GM12878 (cell line): Measurements from ENCODE around the gene TGM5. TPM values are rescaled to one million over a fixed set of nuclear protein-coding genes. Genes with fewer than 3 reads are reported as not detected.

Source experiments
- ATAC-seq: fragments of 200-7000 bp; cut with Tn5 transposase; 3 replicates; pipeline ENCODE4 v1.9.1; 2020; ENCODE audit warnings: mild to moderate bottlenecking, moderate library complexity
- BruUV-seq: library from RNA; stranded (reverse); fragments of 400-500 nt; replicated peaks from 2 replicates; lab custom pipeline; 2021; lab: Mats Ljungman, UMichigan
- CTCF ChIA-PET: fragments of 300-600 bp; sonication (Branson Sonifier 250); formaldehyde crosslinking; extraction: SDS; loops from one replicate; lab custom pipeline; 2021; ENCODE audit warnings: inconsistent platforms; lab: Yijun Ruan, JAX
- POLR2A ChIA-PET: fragments of 350-600 bp; formaldehyde crosslinking; extraction: SDS; loops from one replicate; lab custom pipeline; 2021; ENCODE audit warnings: inconsistent platforms; lab: Charles Lee
- RAD21 ChIA-PET: fragments of 300-600 bp; sonication (Branson Sonifier 250); formaldehyde crosslinking; loops from one replicate; lab custom pipeline; 2023; ENCODE audit warnings: antibody characterized with exemption; ENCODE audit not compliant: unreplicated experiment; lab: Charles Lee
- SMC1A ChIA-PET: fragments of 300-600 bp; sonication (Branson Sonifier 250); formaldehyde crosslinking; loops from one replicate; lab custom pipeline; 2023; ENCODE audit not compliant: unreplicated experiment, uncharacterized antibody; lab: Charles Lee
- DNase-seq: peaks from one replicate; pipeline ENCODE4 v3.0.0-alpha.2; 2011; ENCODE audit warnings: low read depth, low spot score
- FAIRE-seq: peaks from 3 replicates; lab custom pipeline; 2011; peaks lifted over from hg19 to GRCh38; lab: Jason Lieb, UNC
- H2AFZ ChIP-seq: 2 replicates; pipeline ENCODE4 v1.6.0; 2011; ENCODE audit warnings: low read depth, low read length, control low read depth; ENCODE audit not compliant: control insufficient read depth
- H3K27ac ChIP-seq: 2 replicates; pipeline ENCODE4 v1.5.1; 2011; ENCODE audit warnings: control low read depth; ENCODE audit not compliant: control insufficient read depth, insufficient read depth
- H3K27me3 ChIP-seq, 2 experiments: replicated peaks in 1 of 2; 2 replicates each; pipeline versions ENCODE4 v1.6.0 to v1.6.1; 2011; ENCODE audit warnings: low read length in 1 of 2; ENCODE audit not compliant: control insufficient read depth in 2 of 2, insufficient read depth in 2 of 2
- H3K36me3 ChIP-seq, 2 experiments: 2 replicates each; pipeline ENCODE4 v1.5.1; 2011; ENCODE audit warnings: low read length in 1 of 2; ENCODE audit not compliant: control insufficient read depth in 2 of 2, insufficient read depth in 2 of 2
- H3K4me1 ChIP-seq: 2 replicates; pipeline ENCODE4 v1.6.1; 2011; ENCODE audit warnings: mild to moderate bottlenecking, low read length, moderate library complexity, mixed read lengths; ENCODE audit not compliant: control insufficient read depth, insufficient read depth
- H3K4me2 ChIP-seq: 2 replicates; pipeline ENCODE4 v1.6.0; 2011; ENCODE audit warnings: control low read depth; ENCODE audit not compliant: control insufficient read depth, insufficient read depth
- H3K4me3 ChIP-seq: fragments of 200-600 bp; sonication (generic); 2 replicates; pipeline ENCODE4 v1.5.1; 2016
- H3K79me2 ChIP-seq: 2 replicates; pipeline ENCODE4 v1.6.0; 2011; ENCODE audit warnings: low read length; ENCODE audit not compliant: control insufficient read depth, insufficient read depth
- H3K9ac ChIP-seq: 2 replicates; pipeline ENCODE4 v1.8.0; 2011; ENCODE audit warnings: low read length, control low read depth, mixed read lengths; ENCODE audit not compliant: control insufficient read depth, insufficient read depth
- H3K9me3 ChIP-seq: replicated peaks from 3 replicates; pipeline ENCODE4 v1.5.1; 2011; ENCODE audit warnings: mild to moderate bottlenecking, low read length; ENCODE audit not compliant: control insufficient read depth, insufficient read depth
- H4K20me1 ChIP-seq: 2 replicates; pipeline ENCODE4 v1.6.0; 2011; ENCODE audit not compliant: control insufficient read depth, insufficient read depth
- BHLHE40 ChIP-seq, 2 experiments: fragments of 450-650 bp in 1 of 2; IDR thresholded peaks; 2 replicates each; pipeline ENCODE4 v1.6.1; 2011 to 2017; ENCODE audit warnings: low read depth in 2 of 2, borderline replicate concordance in 1 of 2, improper control_type of control experiment in 1 of 2, low read length in 1 of 2, mild to moderate bottlenecking in 1 of 2
- CUX1 ChIP-seq: IDR thresholded peaks from 2 replicates; pipeline ENCODE4 v1.6.1; 2012; ENCODE audit warnings: improper control_type of control experiment, low read depth, low read length; ENCODE audit not compliant: insufficient replicate concordance
- NR2F1 ChIP-seq: fragments of 450-650 bp; conservative IDR thresholded peaks from 2 replicates; pipeline ENCODE4 v1.6.1; 2017; ENCODE audit warnings: mild to moderate bottlenecking
- REST ChIP-seq: IDR thresholded peaks from 2 replicates; pipeline ENCODE4 v1.6.1; 2012; ENCODE audit warnings: mild to moderate bottlenecking, low read depth, low read length
- SMAD5 ChIP-seq: IDR thresholded peaks from 2 replicates; pipeline ENCODE4 v1.6.1; 2016; ENCODE audit warnings: antibody characterized with exemption, low read depth
- ZNF24 ChIP-seq: fragments of 450-650 bp; IDR thresholded peaks from 2 replicates; pipeline ENCODE4 v1.6.1; 2017; ENCODE audit warnings: antibody characterized with exemption, mild to moderate bottlenecking
- ZZZ3 ChIP-seq: IDR thresholded peaks from 2 replicates; pipeline ENCODE4 v1.6.1; 2011; ENCODE audit warnings: low read depth; ENCODE audit not compliant: control insufficient read depth, insufficient read length
- WGBS: methylation state at CpG from one replicate; pipeline ENCODE4 v1.1.6; 2016; ENCODE audit warnings: low lambda C conversion rate; ENCODE audit not compliant: insufficient replicate concordance, insufficient coverage; ENCODE audit errors: missing lambda C conversion rate; 5-methylcytosine and 5-hydroxymethylcytosine counted together
- in situ Hi-C: fragments of 300-500 bp; cut with MboI; formaldehyde crosslinking; loops from 9 replicates; pipeline ENCODE4 v1.14.3; 2018; ENCODE audit warnings: mixed read lengths
- intact Hi-C: fragments of 100-400 bp; cut with micrococcal nuclease; formaldehyde crosslinking; loops from one replicate; pipeline ENCODE4 v1.14.2; 2022; ENCODE audit not compliant: unreplicated experiment
- polyA plus RNA-seq, 11 experiments: library from polyadenylated mRNA; depleted of rRNA in 4 of 11; unstranded in 6 of 11; stranded (reverse) in 5 of 11; fragments of >200 nt; fragmentation: Nextera tagmentation in 4 of 11; fragmentation: Illumina TruSeq in 1 of 11; extraction: Ambion mirVana in 4 of 11; extraction: Trizol in 1 of 11; gene quantifications; 1 replicate in 1 of 11; 2 replicates in 10 of 11; pipeline versions ENCODE4 v1.2.1 to v1.2.3, GENCODE V29; 2011 to 2016; ENCODE audit warnings: inconsistent platforms in 2 of 11, missing spikeins in 2 of 11, low read depth in 1 of 11
- total RNA-seq, 4 experiments: library from RNA; depleted of rRNA in 3 of 4; stranded (reverse); fragments of >200 nt in 3 of 4; fragmentation: Illumina TruSeq in 1 of 4; extraction: Trizol in 1 of 4; gene quantifications; 2 replicates each; pipeline versions ENCODE4 v1.2.1 to v1.2.3, GENCODE V29; 2013 to 2021

TGM5 gene
- total and polyA plus RNA-seq, 10 of the 15 experiments (the other 5 are each of a cell fraction or from before 2014, with no cell fraction given) = 4.4 to 27.1 (median 5.6) TPM

- no TSS peak for BruUV-seq
Observed at GRCh38 chr15:43246261-43246774, 20.4 kb downstream of the TGM5 start.

More at GRCh38 chr15:43246261-43246774, 20.4 kb downstream of the TGM5 start:
- ChIA-PET SMC1A (interaction anchor here (0.6 to 3.5 kb wide), 3 partner anchors 11 to 39 kb away, joined by 3 to 17 read pairs (median 4); no protein-coding TSS in a partner anchor), RAD21 (interaction anchor here (0.7 to 2.6 kb wide), 2 partner anchors 14 to 103 kb away, joined by 3 to 9 read pairs; no protein-coding TSS in a partner anchor), POLR2A (interaction anchor here (1.0 kb wide), 1 partner anchor 11 kb away, joined by 3 read pairs; no protein-coding TSS in a partner anchor), CTCF (interaction anchor here (1.2 to 8.9 kb wide), 3 partner anchors 10 to 39 kb away, joined by 3 to 86 read pairs (median 5); no protein-coding TSS in a partner anchor)
- 65% methylated on average over 6 of the region's 6 CpGs for whole genome bisulfite sequencing
- Histone ChIP-seq H3K27me3 (no peaks in the 10 kb centered on the region), H3K4me1 (peaks cover 25% of the 10 kb centered on the region), H3K36me3 (no peaks in the 10 kb centered on the region), H3K4me2 (no peak overlapping the region), H3K27ac (no peak overlapping the region), H3K9me3 (no peaks in the 10 kb centered on the region), H3K9ac (no peak overlapping the region), H2AFZ (no peak overlapping the region), H4K20me1 (no peaks in the 10 kb centered on the region), H3K79me2 (no peaks in the 10 kb centered on the region), H3K4me3 (no peak overlapping the region)
- in situ Hi-C loops = no loop called here
- intact Hi-C loops = no loop called here
- TF ChIP-seq NR2F1 = no peak
- no peak for TF ChIP-seq ZZZ3
- TF ChIP-seq BHLHE40 (IDR thresholded peaks at IDR 0.05; ENCODE audit: borderline replicate concordance in 1 of 2, low read depth in 2 of 2, low read length in 1 of 2) = no peak
- TF ChIP-seq ZNF24 = no peak
- no peak for TF ChIP-seq REST
- TF ChIP-seq CUX1 = no peak
- no peak for TF ChIP-seq SMAD5
- DNase-seq (no peak), ATAC-seq (no peak), FAIRE-seq (no peak)
